Measurements from ENCODE around the gene BSN.
"Not testable (repeated sequence)": the region's sequence is repeated elsewhere in the genome, so short reads cannot be mapped to it uniquely, and the experiment has no call there.

BSN gene

DNA sequence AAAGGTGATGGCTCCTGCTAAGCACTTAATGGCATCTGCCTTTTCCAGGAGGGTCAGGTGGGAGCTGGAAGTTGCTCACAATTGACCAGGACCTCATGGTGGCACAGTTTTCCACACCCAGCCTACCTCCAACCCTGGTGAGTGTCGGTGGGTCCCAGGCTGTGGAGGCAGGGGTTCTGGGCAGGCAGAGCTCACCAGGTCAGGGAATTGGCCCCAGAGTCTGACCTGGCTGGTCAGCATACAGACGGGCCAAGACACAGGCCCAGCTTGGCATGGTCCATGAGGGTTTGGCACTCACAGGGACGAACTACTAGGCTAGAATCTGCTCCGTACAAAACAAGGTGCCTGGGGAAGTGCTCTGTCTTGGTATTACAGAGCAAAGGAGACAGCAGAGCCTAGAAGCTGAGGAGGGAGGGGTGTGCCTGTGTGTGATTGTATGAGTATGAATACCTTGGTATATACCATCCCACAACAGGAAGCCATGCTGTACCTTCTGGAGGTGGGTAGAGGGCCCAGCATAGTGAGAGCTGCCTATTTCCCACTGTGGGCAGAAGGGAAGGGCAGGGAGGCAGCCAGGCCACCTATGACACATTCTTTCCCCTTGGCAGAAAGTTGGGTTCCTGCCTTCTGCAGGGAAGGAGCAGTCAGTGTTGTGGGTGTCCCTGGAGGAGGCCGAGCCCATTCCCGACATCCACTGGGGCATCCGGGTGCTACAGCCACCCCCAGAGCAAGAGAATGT lies 126.4 kb downstream of the BSN start:
- DNase-seq = no peak

DNA sequence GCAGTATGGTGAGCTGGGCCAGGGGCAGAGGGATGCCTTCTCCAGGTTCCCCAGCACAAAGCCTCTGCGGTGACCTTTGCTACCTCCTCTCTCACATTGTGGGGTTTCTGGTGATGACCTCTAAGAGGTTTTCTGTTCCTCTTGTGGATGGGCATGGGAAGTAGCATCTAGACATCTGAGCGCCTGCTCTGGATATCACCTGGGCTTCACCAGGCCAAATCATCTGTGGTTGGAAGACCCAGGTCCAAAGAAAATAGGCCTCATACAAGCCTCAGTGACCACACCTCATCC lies 126.9 kb downstream of the BSN start:
- no peak for DNase-seq

DNA sequence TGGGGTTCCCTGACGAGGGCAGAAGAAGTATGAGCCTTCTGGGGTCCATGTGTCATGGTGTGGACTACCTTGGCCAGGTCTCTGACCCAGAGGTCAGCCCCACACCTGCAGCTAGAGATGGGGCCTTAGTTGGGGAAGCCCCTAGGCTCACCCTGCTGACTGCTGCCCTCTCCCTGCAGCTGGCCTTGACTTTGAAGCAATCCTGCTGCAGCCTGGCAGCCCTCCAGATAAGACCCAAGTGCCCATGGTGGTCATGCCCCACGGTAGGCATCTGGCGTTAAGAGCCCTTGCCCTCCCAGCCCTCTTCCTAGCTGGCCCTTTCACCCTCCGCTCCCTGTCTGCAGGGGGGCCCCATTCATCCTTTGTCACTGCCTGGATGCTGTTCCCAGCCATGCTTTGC lies 127.3 kb downstream of the BSN start:
- DNase-seq = no peak

DNA sequence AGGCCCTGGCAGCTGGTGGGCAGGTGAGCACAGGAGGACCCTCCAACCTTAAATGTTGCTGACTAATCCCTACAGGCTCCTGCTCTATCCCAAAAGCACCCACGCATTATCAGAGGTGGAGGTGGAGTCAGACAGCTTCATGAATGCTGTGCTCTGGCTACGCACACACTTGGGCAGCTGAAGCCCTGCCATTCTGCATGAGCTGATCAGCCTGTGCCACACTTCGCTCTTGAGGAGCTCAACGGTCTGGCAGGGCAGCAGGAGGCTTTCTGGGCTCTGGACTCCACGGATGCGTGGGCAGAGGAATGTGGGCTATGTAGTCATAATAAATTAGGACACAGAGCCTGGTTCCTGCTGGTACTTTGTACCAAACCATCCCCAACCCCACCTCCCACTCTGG lies 128.9 kb downstream of the BSN start:
- DNase-seq = no peak

DNA sequence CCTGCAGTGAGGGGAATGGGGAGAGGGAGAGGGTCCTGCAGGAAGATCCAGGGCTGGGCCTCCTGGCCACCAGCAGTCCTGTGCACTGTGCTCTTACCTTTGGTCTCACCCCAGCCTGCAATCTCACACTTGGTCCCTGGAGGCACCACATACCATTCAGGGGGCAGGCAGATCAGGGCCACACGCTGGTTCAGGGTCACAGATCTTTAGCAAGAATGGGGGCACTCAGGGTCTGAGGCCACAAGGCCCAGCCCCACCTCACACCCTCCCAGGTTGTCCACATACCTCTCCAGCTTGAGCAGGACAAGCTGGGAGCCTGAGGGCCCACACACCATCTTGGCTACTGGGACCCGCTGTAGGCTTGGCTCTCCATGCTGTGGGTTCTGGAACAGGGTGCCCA lies 130.2 kb downstream of the BSN start:
- not testable (repeated sequence) for DNase-seq

DNA sequence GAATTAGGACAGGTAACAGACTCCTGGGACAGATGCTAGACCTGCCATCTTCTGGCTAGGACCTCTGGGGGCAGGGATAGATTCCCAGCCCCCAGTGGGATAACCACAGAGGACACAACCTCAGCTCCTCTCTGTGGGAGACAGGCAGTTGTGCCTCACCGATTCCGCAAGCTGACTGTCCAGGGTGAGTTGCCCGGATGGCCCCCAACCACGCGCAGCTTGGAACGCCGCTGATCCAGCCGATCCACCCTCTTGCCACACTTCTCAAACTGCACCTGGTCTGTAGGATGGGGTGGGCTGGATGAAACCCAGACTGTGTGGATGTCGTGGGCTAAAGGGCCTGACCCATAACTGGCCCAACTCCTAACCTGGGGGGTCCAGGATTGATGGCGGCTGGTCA lies 130.8 kb downstream of the BSN start:
- not testable (repeated sequence) for DNase-seq

DNA sequence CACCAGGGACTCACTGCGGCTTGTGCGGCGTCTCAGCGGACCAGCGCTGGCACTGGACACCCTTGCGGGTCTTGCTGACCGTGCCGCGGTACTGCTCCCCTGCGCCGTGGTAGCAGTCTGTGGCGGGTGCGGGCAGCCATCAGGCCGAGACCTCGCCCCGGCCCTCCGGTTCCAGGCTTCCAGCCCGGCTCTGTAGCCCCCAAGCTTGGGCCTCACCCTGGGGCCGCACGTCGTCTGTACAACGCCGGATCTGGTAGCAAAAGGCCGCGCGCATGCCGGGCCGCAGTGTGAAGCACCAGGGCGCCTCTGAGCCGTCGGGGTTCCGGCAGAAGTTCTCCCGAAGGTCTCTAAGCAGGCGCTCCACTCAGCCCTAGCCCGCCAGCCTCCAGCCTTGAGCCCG lies 131.6 kb downstream of the BSN start:
- DNase-seq = not testable (repeated sequence)

DNA sequence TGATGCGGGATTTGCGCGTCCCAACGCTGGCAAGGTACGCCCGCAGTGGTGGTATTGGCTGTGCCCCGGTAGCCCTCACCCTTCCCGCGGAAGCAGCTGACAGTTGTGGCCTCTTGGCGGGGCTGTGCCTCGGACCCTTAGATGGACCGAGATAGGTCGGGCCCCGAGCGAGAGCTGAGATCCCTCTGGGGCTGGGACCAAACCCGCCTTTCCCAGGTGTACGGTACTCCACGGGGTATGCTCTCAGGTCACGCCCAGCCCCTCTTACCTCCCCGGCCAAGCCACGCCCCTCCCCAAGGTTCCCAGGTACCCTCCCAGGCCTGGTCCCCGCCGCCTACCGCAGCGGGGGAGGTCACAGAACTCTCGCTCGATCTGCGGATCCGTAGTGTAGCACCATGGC lies 132.1 kb downstream of the BSN start:
- peak; percentile 51 for DNase-seq

DNA sequence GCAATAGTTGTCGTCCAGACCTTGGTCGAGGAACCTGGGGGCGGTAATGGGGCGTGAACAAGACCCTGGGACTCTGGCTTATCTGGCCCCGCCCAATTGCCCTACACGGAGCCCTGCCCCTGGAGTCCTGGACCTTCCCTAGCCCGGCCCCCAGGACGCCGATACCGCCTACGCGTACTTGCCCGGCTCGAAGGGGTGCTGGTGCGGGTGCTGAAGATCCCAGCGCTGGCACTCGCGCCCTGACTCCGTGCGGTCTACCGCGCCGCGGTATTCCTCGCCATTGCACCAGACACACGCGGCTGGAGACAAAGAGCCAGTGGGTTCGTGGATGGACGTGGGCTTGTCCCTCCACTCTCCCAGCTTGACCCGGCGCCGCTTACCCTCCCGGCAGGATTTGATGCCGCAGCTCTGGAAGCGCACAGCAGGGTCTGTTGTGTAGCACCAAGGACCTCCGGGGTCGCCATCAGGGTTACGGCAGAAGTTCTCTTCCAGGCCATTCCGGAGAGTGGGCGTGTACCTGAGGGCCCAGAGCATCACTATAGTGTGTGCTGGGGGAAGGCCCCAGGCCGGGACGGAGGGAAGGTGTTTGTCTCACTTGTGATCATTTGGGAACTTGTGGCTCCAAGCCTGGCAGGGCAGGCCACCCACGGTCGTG lies 132.6 kb downstream of the BSN start:
- peak; percentile 93 for DNase-seq

DNA sequence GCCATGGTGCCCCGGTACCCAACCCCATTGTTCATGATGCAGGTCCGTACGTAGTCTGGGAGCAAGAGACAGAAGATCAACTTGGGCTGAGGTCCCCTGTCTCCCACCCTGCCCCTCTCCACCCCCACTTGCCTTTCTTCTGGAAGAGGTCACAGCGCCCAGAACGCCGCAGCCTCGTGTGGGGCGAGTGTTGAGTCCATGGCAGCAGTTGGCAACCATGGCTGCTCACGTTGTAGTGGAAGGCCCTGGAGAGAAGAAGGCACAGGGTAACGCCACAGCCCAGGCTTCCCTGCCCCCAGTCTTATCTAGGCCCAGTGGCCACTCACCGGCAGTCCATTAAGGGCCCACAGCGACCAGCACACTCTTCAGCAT lies 133.1 kb downstream of the BSN start:
- not testable (repeated sequence) for DNase-seq

DNA sequence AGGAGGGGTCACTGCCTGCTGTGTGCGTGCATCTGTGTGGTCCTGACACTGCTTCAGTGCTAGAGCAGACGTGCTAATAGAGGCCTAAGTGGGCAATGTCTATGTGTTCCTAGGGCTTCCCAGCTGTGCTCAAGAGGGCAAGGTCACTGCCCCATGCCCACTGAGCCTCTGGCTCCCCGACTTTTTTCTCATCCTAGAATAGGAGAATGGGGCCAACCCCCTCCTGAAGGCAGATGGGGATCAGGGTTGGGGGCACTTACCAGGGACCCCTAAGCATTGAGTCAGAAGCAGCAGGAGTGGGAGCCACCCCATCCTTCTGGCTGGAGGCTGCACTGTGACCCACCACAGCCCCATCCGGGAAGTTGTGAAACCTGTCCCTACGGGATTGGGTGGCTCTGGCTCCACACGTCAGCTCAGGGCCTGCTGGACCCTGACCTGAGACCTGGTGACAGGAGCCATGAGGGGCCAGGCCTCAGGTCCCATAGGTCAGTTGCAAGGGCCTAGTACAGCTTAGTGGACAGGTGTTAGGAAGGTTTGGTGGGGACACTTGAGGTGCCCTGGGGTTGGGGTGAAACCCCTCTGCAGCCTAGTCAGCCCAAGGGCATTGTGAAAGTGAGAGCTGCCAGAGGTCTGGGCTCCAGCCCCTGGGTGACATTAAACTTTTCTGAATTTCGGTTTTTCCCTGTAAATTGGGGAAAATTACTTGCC lies 134.2 kb downstream of the BSN start:
- not testable (repeated sequence) for DNase-seq

DNA sequence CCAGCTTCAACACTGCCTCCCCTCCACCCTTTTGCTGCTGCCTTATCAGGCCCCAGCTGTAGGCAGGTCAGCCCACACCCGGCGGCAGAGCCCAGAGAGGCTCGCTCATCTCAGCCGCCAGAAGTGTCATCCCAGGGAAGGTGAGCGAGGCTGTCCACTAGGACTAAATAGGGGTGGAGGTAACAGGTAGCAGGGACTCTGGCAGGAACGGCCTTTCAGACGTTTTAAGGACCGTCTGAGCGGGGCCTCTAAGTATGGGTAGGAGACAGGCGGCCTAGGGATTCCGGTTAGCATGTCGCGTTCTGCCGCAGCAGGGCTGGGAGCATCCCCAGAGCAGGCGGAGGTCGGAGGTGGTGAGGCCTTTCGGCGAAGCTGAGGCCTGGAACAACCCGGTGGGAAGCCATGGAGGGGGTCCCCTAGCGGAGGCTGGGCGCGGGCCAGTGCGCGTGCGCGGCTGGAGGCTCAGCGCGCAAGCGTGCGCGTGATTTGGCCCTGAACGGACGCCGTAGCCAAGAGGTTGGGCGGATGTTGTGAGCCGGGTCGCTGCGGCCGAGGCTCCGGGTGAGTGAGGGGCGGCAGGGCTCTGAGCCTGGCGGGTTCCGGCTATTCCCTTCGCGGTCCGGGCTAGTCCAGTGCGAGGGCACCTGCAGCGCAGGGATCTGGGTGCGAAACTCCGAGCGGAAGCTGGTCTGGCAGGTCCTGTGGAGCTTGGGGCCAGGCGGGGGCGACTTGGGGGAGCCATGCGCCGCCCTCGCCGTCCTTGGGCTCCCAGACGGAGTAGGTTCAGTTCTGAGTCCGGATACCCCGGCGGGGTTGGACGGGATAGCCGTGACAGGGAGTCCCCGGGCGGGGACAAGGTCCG lies 135.0 kb downstream of the BSN start, which contains the start of the genes MST1 and RNF123:
Gene MST1 (minus strand): TSS at position 429 of the 862 bp plus-strand sequence. CDS start 783 bp downstream, outside the sequence.
Gene RNF123 (plus strand): TSS at position 512 of the 862 bp plus-strand sequence. CDS start 1,609 bp downstream, outside the sequence.
- peak; percentile 87 for DNase-seq

DNA sequence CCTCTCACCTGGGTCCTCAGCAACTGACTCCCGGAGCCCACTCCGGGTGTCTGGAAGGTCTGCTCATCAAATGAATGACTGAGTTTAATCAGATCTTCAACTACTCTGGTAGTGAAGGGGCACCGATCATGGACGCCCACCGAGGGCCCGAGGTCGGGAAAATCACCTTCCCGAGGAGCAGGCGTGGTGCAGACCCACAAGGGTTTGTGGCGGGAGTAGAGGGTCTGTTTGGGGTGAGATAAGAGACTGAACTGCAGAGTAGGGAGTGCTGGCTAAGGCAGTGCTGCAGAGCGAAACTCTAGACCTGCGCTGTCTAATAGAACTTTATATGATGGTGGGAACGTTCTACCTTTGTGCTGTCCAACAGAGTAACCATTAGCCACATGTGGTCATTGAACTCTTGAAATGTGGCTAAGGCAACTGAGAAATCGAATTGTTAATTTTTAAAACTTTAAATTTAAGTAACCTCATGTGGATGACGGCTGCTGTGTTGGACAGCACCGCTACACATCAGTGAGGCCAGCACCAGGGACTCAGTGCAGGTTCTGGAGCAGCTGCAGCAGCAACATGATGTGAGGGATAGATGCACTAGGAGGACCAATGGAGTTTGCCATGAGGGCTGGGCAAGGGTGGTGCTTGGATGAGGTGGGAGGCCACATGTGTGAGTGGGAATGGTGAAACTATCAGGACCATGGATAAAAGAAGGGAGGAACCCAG lies 135.8 kb downstream of the BSN start:
- DNase-seq = peak; percentile 85

DNA sequence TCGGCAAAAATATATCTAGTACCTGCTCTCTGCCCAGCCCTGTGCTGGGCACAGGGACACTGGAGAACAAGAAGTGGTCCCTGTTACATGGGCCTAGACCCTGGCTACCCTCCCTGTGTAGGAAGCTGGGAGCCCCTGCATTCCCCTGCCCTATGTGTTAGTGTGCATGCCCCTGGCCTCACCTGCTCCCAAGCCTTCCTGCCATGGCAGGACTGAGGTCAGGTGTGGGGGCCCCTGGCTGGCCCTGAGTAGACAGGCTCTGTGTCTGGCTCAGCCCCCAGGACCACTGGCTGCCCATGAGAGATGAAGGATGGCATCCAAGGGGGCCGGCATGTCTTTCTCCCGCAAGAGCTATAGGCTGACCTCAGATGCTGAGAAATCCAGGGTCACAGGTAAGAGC lies 136.6 kb downstream of the BSN start:
- DNase-seq = not testable (repeated sequence)

DNA sequence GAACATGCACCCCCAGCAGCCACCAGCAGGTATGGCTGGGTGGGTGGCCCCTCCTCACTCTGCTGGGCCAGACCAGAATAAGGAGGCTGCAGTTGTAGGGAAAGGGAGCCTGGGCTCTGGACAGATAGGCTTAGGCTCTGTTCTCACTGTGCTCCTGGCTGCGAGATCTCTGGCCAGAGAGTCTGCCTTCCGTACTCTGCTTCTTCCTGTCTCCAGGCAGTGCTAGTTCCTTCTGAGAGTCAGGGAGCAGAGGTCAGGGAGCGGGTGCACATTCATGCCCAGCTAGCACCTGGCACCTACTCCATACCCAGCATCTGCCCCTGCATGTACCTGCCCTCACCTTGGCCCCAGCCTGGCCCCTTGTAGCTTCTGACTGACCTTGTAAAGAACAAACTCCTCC lies 137.2 kb downstream of the BSN start:
- DNase-seq = not testable (repeated sequence)

DNA sequence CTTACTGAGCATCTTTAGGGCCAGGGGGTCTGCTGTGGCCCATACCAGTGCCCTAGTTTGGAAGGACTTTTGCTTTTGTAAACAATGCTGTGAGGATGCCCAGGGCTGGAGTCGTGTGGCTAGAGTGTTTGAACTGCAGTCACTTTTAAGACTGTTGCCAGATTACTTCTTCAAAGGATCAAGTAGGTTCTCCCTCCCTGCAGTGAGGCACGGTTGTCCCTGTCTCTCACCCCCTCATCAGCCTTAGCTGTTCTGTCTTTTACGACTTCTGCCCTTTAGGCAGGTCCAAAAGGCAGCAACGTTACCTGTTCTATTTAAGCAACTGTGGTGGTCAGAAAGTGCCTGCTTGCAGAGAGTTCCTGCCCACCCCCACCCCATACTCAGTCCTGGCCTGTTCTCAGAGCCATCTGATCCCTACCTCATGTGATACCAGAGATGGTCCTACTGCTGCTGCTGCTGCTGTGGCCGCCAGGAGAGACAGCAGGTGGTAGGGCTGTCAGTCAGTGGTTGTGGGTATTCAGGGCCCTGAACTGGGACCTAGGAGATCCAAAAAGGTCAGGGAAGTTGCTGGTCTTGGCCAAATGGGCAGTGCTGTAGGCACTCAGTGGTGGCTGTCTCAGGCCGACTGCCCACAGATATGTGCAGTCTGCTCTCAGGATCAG lies 140.3 kb downstream of the BSN start:
- not testable (repeated sequence) for DNase-seq

DNA sequence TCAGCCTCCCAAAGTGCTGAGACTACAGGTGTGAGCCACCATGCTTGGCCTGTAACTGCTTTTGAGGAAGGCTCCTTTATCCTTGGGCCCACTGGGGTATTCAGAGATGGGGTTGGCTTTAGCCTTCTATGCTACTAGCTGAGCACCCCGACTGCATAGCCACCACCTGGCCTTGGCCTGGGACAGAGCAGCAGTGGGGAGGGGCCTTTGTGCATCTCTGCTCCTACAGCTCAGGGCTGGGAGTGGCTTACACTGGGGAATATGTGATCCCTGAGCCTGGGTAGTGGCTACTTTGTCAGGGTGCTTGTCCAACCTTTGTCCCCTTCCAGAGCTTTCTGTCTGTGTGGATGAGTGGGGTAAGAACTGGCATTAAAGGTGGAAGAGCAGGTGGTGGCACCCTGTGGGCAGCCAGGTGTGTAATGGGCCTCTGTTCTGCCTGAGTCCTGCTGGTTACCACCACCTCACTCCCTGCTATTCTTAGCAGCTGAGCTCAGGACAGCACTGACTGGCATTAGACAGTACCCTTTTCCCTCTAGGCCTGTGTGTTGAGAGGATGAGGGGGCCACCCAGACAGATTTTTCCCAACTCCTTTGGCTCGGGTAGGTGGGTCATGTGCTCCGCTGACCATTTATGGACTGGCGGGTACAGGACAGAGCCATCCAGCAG lies 141.2 kb downstream of the BSN start:
- DNase-seq = not testable (repeated sequence)

DNA sequence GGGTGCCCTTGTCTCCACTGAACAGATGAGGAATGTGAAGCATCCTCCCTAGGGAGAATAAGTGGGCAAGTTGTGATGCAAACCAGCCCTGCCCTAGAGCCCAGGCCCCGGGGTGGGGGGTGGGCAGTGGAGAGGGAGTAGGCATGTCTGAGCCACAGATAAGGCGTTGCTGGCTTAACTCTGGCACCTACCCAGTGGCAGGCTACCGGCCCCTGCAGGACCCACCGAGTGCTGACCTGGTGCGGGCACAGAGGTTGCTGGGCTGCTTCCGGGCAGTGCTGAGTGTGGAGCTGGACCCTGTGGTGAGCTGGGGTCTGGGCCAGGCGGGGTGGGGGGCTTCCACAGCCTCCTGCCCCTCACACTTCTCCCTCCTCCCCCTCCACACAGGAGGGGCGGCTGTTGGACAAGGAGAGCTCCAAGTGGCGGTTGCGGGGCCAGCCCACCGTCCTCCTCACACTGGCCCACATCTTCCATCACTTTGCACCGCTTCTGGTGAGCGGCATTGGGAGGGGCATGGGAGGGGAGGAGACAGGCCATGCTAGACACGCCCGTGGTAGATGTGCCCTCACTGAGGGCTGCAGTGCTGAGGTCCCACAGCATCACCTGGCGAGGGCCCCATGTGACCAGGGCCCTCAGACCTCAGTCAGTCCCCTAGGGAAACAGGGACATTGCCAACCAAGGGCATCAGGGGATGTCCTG lies 145.2 kb downstream of the BSN start:
- peak; percentile 53 for DNase-seq

DNA sequence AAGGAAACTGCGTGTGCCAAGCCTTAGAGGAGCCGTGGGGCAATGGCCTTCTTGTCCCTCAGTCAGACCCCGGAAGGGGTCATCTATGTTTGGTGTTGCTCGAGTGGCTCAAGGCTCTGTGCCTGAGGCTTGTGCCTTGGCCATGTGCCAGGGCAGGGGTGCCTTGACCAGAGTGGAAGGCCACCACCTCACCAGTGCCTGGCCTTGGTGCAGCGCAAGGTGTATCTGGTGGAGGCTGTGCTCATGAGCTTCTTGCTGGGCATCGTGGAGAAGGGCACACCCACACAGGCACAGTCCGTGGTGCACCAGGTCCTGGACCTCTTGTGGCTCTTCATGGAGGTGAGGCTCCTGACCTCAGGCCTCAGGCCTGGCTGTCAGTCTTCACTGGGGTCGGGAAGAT lies 145.7 kb downstream of the BSN start:
- DNase-seq = no peak

DNA sequence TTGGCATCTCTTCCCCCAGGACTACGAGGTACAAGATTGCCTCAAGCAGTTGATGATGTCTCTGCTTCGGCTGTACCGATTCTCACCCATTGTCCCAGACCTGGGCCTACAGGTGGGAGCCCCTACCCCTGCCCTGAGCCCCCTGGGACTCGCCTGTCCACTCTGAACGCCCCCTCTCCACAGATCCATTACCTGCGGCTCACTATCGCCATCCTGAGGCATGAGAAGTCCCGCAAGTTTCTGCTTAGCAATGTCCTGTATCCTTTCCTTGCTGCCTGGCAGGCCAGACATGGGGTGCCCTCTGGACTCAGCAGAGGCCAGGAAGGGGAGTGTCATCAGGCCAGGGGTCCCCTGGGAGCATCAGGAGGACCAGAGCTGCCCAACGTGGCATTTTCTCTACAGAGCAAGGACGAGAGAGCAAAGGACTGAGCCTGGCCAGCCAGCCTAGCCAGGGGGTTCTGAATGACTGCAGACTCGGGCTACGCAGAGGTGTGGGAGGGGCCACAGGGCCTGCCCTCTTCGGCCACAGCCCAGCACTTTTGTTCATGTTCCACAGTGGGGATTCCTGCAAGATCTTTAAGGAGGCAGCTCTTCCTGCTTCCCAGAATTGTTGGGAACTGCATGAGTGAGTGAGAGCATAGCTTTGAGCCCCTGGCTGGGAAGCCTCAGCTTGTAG lies 146.3 kb downstream of the BSN start:
- DNase-seq = no peak
